Measurements from ENCODE around the gene ARID3A.

DNA sequence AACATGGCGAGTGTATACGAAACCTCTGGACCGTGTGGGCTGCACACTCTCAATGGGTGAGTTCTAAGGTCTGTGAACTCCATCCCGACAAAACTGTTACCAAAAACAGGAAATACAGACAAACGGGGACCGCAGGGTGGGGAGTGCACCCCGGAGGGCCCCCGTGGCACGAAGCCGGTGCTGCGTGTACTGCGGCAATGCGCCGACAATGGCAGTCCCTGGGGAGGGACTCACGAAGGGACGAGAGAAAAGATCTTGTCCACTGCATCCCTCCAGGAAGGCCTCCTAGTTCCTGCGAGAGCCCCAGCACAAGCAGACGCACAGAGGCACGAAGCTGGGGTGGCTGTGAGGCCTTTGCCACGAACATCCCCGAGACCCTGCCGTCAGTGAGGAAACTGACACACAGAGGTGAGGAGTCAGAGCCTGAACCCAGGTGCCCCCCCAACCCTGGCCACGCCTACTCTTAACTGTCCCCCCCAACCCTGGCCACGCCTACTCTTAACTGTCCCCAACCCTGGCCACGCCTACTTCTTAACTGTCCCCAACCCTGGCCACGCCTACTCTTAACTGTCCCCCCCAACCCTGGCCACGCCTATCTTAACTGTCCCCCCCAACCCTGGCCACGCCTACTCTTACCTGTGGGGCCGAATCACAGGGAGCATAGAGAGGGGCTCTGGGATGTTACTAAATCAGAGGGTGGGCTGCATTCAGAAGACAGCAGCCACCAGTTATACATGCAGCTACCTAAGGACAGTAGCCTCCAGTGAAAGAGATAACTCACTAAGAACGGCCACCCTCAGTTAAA, 37.1 kb upstream of the ARID3A start:
- TF ChIP-seq SUZ12 (IDR thresholded peaks at IDR 0.05; ENCODE audit: extremely low read depth, insufficient read depth, insufficient read length): no peak
- TF ChIP-seq YY1 (IDR thresholded peaks at IDR 0.05; ENCODE audit: insufficient read depth, insufficient read length): no peak
- TF ChIP-seq ZNF274 (IDR thresholded peaks at IDR 0.05; ENCODE audit: low read depth, low read length): no peak
